ENCODE measurements around the gene B3GAT2. TPM values are rescaled to one million over a fixed set of nuclear protein-coding genes. Genes with fewer than 3 reads are reported as not detected.

B3GAT2 gene
- total RNA-seq, 1 donor from 2014 or later, result 8.1 TPM

- TF ChIP-seq, protein P1, sequence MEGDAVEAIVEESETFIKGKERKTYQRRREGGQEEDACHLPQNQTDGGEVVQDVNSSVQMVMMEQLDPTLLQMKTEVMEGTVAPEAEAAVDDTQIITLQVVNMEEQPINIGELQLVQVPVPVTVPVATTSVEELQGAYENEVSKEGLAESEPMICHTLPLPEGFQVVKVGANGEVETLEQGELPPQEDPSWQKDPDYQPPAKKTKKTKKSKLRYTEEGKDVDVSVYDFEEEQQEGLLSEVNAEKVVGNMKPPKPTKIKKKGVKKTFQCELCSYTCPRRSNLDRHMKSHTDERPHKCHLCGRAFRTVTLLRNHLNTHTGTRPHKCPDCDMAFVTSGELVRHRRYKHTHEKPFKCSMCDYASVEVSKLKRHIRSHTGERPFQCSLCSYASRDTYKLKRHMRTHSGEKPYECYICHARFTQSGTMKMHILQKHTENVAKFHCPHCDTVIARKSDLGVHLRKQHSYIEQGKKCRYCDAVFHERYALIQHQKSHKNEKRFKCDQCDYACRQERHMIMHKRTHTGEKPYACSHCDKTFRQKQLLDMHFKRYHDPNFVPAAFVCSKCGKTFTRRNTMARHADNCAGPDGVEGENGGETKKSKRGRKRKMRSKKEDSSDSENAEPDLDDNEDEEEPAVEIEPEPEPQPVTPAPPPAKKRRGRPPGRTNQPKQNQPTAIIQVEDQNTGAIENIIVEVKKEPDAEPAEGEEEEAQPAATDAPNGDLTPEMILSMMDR (IDR thresholded peaks at IDR 0.05; ENCODE audit: partially characterized antibody, unreplicated experiment), result no peak
- Mint-ChIP-seq H3K27ac (ENCODE audit: unreplicated experiment) (no peak overlapping the region), H3K36me3 (ENCODE audit: unreplicated experiment) (no peaks in the 10 kb centered on the region), H3K4me3 (ENCODE audit: unreplicated experiment) (no peak overlapping the region), H3K27me3 (ENCODE audit: unreplicated experiment) (no peaks in the 10 kb centered on the region), H3K4me1 (ENCODE audit: low read depth, unreplicated experiment) (no peaks in the 10 kb centered on the region), H3K9me3 (ENCODE audit: unreplicated experiment) (peaks cover 1% of the 10 kb centered on the region)
- DNase-seq, result no peak
These were observed 125.4 kb downstream of the B3GAT2 start for GRCh38 chr6:70831427-70831826.

DNA sequence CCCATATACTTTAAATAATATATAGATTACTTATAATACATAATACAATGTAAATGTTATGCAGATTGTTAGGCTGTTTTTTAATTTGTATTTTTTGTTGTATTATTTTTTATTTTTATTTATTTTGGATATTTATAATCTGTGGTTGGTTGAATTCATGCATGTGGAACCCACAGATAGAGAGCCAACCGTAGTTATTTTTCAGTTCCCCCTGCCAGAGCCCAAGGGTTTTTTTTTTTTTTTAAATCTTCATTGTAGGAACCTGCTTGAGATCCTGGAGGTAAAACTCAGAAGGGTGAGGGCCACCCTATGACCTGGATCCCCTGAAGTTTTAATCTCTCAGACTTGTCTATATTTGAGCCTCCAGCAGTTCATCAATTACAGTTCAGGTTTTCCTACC, 133.2 kb downstream of the B3GAT2 start:
- Mint-ChIP-seq H3K27ac (ENCODE audit: unreplicated experiment) (no peak overlapping the region), H3K4me1 (ENCODE audit: low read depth, unreplicated experiment) (no peaks in the 10 kb centered on the region), H3K4me3 (ENCODE audit: unreplicated experiment) (no peak overlapping the region), H3K9me3 (ENCODE audit: unreplicated experiment) (no peaks in the 10 kb centered on the region), H3K27me3 (ENCODE audit: unreplicated experiment) (no peaks in the 10 kb centered on the region), H3K36me3 (ENCODE audit: unreplicated experiment) (no peaks in the 10 kb centered on the region)
- no peak for DNase-seq
- TF ChIP-seq, protein P1 (IDR thresholded peaks at IDR 0.05; ENCODE audit: partially characterized antibody, unreplicated experiment), result no peak

DNA sequence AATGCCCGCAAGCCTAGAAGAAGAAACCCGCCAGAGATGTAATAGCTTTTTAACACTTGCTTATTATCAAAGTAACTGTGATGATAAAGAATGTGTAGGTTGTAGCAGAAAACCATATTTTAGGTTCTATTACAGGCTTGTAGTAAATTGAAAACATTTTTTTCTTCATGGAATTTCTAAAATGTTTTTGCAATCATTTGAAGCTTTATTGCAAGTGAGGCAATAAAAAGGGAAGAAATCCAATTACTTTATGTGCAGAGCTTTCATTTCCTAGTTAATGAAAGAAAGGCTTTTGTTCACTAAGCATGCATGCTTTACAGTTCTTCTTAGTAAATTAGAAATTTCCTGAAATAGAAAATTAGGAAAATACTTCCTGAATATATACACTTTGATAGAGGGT, 135.1 kb downstream of the B3GAT2 start:
- Mint-ChIP-seq H3K27ac (ENCODE audit: unreplicated experiment) (no peak overlapping the region), H3K4me3 (ENCODE audit: unreplicated experiment) (no peak overlapping the region), H3K9me3 (ENCODE audit: unreplicated experiment) (no peaks in the 10 kb centered on the region), H3K27me3 (ENCODE audit: unreplicated experiment) (no peaks in the 10 kb centered on the region), H3K36me3 (ENCODE audit: unreplicated experiment) (no peaks in the 10 kb centered on the region), H3K4me1 (ENCODE audit: low read depth, unreplicated experiment) (no peaks in the 10 kb centered on the region)
- DNase-seq, result no peak
- TF ChIP-seq, protein P1 (IDR thresholded peaks at IDR 0.05; ENCODE audit: partially characterized antibody, unreplicated experiment), result no peak

- Mint-ChIP-seq H3K27me3 (ENCODE audit: unreplicated experiment) (no peaks in the 10 kb centered on the region), H3K4me1 (ENCODE audit: low read depth, unreplicated experiment) (no peaks in the 10 kb centered on the region), H3K36me3 (ENCODE audit: unreplicated experiment) (no peaks in the 10 kb centered on the region), H3K4me3 (ENCODE audit: unreplicated experiment) (no peak overlapping the region), H3K9me3 (ENCODE audit: unreplicated experiment) (no peaks in the 10 kb centered on the region), H3K27ac (ENCODE audit: unreplicated experiment) (no peak overlapping the region)
- TF ChIP-seq, protein P1 (IDR thresholded peaks at IDR 0.05; ENCODE audit: partially characterized antibody, unreplicated experiment), result no peak
- DNase-seq, result no peak
These were observed 136.1 kb downstream of the B3GAT2 start for GRCh38 chr6:70820778-70821177.

DNA sequence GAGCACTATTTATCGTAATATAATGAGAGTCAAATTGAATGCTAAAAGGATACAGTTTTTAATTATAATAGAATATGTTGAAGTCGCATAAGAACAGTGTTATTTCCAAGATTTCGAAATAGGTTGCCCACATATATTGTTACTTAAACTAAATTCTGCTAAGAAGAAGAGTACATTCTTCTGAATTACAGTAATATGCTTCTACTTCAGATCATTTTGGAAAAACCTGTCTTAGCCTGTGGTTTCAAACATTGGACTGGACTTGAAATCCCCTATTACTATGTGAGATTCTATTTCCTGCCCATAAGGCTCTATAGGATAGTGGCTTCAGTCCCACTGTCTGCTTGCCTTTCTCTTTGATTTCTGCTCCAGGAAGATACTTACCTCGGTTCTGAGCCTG, 137.2 kb downstream of the B3GAT2 start:
- TF ChIP-seq, protein P1 (IDR thresholded peaks at IDR 0.05; ENCODE audit: partially characterized antibody, unreplicated experiment), result no peak
- Mint-ChIP-seq H3K27me3 (ENCODE audit: unreplicated experiment) (no peaks in the 10 kb centered on the region), H3K9me3 (ENCODE audit: unreplicated experiment) (no peaks in the 10 kb centered on the region), H3K36me3 (ENCODE audit: unreplicated experiment) (no peaks in the 10 kb centered on the region), H3K4me1 (ENCODE audit: low read depth, unreplicated experiment) (peaks cover 1% of the 10 kb centered on the region), H3K27ac (ENCODE audit: unreplicated experiment) (no peak overlapping the region), H3K4me3 (ENCODE audit: unreplicated experiment) (no peak overlapping the region)
- no peak for DNase-seq

All from glutamatergic neuron (in vitro differentiated cells).